HG03045 (cell line): ENCODE results near the gene CNPY1.
"Not testable (repeated sequence)": the region's sequence is repeated elsewhere in the genome, so short reads cannot be mapped to it uniquely, and the experiment has no call there.

Experiments
- ATAC-seq: cut with Tn5 transposase; IDR thresholded peaks from one replicate; pipeline ENCODE4 v1.9.1; 2021; ENCODE audit warnings: mild to moderate bottlenecking, moderate library complexity; ENCODE audit not compliant: unreplicated experiment

CNPY1 gene

DNA sequence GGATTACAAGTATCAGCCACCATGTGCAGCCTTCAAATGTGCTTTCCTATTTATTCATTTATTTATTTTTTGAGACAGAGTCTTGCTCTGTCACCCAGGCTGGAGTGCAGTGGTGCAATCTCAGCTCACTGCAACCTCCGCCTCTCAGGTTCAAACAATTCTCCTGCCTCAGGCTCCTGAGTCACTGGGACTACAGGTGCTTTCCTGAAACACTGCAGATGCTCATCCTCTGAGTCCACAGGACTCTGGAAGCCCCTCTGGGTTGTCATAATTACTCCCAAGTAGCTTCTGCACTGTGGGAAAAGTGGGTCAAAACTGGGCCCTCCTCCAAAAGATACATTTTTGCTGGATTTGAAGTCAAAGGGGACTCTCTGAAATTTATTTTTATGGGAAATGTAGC lies at the start of gene CNPY1:
CNPY1 (minus strand) TSS at position 111 of the 400 bp plus-strand sequence. CDS start 630 bp downstream, outside the sequence.
- ATAC-seq, result not testable (repeated sequence)

DNA sequence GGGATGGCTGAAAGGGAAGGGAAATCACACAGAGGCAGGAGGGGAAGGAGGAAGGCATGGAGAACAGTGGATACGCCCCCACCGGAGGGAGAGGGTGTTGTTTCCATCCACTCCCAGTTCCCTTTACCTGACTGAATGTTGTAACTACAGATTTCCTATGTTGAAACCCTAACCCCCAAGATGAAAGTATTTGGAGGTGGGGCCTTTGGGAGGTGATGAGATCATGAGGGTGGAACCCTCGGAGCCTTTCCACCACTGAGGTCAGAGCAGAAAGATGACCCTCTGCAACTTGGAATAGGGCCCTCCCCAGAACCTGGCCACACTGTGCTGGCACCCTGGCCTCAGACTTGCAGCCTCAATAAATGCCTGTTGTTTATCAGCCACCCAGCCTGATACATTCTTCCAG lies 48.6 kb upstream of the CNPY1 start:
- ATAC-seq, result no peak

GRCh38 chr7:155594163-155594732 lies 47.9 kb upstream of the CNPY1 start:
- no peak for ATAC-seq

GRCh38 chr7:155593461-155594162 lies 47.3 kb upstream of the CNPY1 start:
- no peak for ATAC-seq

GRCh38 chr7:155591055-155591775 lies 44.9 kb upstream of the CNPY1 start:
- no peak for ATAC-seq

- no peak for ATAC-seq
Measured at GRCh38 chr7:155590215-155591018, 44.1 kb upstream of the CNPY1 start.

DNA sequence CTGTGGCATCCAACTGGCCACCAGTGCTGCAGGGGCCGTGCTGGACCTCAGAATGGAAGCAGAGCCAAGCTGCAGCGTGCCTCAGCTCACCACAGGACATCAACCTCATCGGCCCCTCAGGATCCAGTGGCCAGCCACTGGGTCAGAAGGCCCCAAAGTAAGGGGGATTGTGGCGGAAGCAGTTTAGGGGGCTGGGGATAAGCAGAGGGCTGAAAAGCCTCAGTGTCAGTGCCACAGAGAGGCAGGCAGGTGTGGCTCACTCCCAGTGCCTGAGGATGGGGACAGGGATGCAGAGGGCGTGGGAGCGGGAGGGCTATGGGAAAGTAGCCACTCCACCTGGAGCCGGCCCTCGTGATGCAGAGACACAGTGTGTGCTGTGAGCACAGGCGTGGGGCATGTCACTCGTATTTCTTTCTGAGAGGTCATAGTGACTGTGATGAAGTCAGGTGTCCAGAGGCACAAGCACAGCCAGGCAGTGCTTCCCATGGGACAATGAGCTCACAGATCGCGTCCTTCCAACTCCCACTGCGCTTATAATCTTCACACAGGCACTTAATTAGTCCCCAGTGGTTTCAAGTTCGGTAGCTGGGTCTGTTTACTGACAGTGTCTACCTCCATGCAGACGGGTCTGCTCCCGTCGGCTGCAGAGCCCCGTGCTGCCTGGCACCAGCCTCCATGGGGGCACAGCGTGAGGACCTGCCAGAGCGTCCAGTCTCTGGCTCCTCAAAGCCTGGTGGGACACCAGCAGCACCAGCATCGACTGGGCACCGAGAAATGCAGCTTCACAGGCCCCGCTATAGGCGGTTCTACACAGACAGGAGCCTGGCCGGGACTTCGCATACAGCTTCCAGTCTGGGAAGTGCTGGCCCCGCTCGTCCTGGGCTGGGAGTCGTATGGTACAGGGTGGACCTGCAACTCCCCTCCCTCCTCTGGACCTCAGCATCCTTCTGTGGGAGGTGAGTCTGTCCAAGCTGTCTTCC lies 42.9 kb upstream of the CNPY1 start:
- no peak for ATAC-seq

GRCh38 chr7:155588468-155588998 lies 42.2 kb upstream of the CNPY1 start:
- ATAC-seq, result no peak

DNA sequence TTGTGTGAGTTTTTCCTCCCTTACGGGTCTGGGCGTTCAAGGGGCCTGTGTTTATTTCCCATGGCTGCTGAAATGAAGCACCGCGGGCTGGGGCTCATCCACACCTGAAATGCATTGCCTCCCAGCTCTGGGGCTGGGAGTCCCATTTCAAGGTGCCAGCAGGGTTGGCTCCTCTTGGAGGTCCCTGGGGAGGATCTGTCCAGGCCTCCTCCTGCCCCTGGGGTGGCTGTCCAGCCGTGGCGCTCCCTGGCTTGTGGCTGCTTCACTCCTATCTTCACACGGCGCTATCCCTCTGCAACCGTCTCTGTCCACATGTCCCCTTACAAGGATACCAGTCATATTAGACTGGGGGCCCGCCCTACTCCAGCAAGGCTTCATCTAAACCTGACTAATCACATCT lies 41.1 kb upstream of the CNPY1 start:
- no peak for ATAC-seq

DNA sequence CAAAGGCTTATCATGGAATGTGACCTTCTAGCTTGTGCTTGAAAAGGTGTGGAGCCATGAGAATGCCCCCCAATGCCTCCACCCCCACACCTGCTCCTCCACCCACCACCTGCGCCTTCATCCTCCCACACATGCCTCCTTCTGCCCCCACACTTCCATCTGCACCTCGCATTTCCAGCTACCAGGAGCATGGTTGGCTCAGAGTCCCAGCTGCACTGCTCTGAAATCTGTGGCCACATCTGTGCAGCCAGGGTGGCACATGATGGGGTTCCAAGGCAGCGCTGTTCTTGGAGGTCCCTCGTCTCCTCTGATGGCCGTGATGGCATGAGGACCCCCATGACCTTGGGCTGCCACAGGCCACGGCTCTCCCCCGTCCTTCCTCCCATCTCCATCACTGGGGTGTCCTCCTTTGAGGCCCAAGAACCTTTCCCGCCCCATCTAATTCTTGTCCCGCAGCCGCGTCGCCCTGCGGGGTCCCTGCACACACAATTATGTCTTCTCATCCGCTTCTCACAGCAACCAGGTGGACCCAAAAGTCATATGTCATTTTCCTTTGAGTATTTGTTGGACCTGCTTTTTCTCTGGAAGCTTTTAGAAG lies 40.6 kb upstream of the CNPY1 start:
- ATAC-seq, result no peak

DNA sequence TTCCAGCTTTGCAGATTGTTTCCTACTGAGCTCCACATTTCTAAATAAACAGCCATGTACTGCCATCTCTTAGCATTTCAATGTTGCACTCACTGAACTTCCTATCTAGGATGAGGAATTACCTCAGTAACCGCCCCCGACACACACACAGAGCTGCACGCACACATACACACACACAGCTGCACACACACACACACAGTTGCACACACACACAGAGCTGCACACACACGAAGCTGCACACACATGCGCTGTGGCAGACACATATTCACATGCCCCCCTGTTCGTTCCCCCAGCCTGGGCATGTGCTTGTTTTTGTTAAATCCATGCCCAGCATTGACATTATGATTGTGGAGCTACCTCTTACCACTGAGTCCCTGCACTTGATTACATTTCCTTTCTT lies 39.6 kb upstream of the CNPY1 start:
- ATAC-seq, result no peak

- no peak for ATAC-seq
Measured at GRCh38 chr7:155585532-155585895, 39.2 kb upstream of the CNPY1 start.

GRCh38 chr7:155584763-155585531 lies 38.6 kb upstream of the CNPY1 start:
- no peak for ATAC-seq

DNA sequence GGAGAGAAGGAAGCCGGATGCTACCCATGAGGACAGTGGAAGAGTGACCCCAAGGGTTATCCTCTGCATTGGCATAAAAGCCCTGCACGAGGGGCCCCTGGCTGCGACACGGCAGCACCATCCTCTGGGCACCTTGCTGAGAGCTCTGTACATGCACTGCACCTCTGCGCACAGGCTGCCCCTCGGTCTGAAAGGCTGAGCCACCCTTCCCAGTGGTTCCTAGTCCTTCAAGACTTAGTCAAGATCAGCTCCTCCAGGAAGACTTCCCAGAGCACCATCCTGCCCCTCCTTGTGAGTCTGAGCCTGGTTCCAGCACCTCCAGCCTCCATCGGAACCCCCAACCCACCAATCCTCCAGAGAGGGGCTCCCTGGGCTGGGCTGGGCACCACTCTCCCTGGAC lies 37.9 kb upstream of the CNPY1 start:
- no peak for ATAC-seq

- no peak for ATAC-seq
Measured at GRCh38 chr7:155583636-155584035, 37.3 kb upstream of the CNPY1 start.

DNA sequence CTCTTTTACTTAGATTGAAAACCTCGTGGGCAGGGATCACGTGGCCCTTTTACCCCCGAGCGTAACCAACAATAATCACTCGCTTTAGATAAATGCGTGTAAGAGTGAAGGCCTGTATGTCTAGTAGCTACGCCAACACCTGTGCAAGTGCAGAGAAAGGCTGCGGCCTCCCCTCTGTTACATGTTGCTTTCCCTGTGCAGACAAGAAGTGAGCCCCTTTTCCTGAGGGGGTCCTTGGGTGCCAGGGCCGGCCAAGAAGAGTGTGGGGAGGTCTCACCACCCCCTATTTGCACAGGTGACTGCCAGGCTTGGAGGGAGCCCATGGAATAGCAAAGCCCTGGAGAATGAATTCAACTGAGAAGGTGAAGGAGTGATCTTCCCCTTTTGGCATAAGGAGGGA lies 35.6 kb upstream of the CNPY1 start:
- ATAC-seq, result no peak

GRCh38 chr7:155581107-155581830 lies 34.9 kb upstream of the CNPY1 start:
- ATAC-seq, result no peak

- ATAC-seq, result no peak
Measured at GRCh38 chr7:155580367-155580766, 34.0 kb upstream of the CNPY1 start.
